ENCODE data around the gene FABP6. TPM values are rescaled to one million over a fixed set of nuclear protein-coding genes. Genes with fewer than 3 reads are reported as not detected.
A peak's percentile ranks its signal among the peaks of the same experiment; 100 is the strongest.

The FABP6 gene
- not detected for total RNA-seq

- Histone ChIP-seq H3K9me3 (no peaks in the 10 kb centered on the region), H3K4me3 (no peak within 1 kb of the TSS), H3K4me1 (no peaks in the 10 kb centered on the region), H3K27me3 (no peaks in the 10 kb centered on the region), H3K36me3 (no peaks in the 10 kb centered on the region), H3K27ac (no peak within 1 kb of the TSS)
- TF ChIP-seq POLR2AphosphoS5 (IDR thresholded peaks at IDR 0.05), result no peak
- TF ChIP-seq POLR2A (IDR thresholded peaks at IDR 0.05), result no peak
- no peak for TF ChIP-seq CTCF (IDR thresholded peaks at IDR 0.05)
- no peak for DNase-seq (ENCODE audit: low spot score in 2 of 2)
- intact Hi-C loops (cut with DNase I; ENCODE audit: low total_unique reads), result no loop called here
Measured at GRCh38 chr5:160229190-160229742, at the start of gene FABP6. Gene FABP6 (plus strand): TSS chr5:160229506. CDS start chr5:160229558, 52 bp downstream.

- Histone ChIP-seq H3K9me3 (no peaks in the 10 kb centered on the region), H3K27me3 (no peaks in the 10 kb centered on the region), H3K27ac (no peak overlapping the region), H3K36me3 (no peaks in the 10 kb centered on the region), H3K4me3 (no peak overlapping the region), H3K4me1 (no peaks in the 10 kb centered on the region)
- TF ChIP-seq CTCF (IDR thresholded peaks at IDR 0.05) (no peak), POLR2AphosphoS5 (IDR thresholded peaks at IDR 0.05) (no peak), POLR2A (IDR thresholded peaks at IDR 0.05) (no peak)
- intact Hi-C loops (cut with DNase I; ENCODE audit: low total_unique reads), result no loop called here
- DNase-seq (ENCODE audit: low spot score in 2 of 2), result no peak
Measured at GRCh38 chr5:160180931-160181330, 48.4 kb upstream of the FABP6 start.

- Histone ChIP-seq H3K4me1 (no peaks in the 10 kb centered on the region), H3K36me3 (no peaks in the 10 kb centered on the region), H3K4me3 (no peak overlapping the region), H3K27ac (no peak overlapping the region), H3K27me3 (no peaks in the 10 kb centered on the region), H3K9me3 (no peaks in the 10 kb centered on the region)
- DNase-seq (ENCODE audit: low spot score in 2 of 2), result no peak
- no peak for TF ChIP-seq POLR2A (IDR thresholded peaks at IDR 0.05)
- TF ChIP-seq CTCF (IDR thresholded peaks at IDR 0.05), result no peak
- no peak for TF ChIP-seq POLR2AphosphoS5 (IDR thresholded peaks at IDR 0.05)
- intact Hi-C loops (cut with DNase I; ENCODE audit: low total_unique reads), result no loop called here
Measured at GRCh38 chr5:160181965-160182622, 47.2 kb upstream of the FABP6 start.

- no peak for TF ChIP-seq CTCF (IDR thresholded peaks at IDR 0.05)
- TF ChIP-seq POLR2A (IDR thresholded peaks at IDR 0.05), result no peak
- TF ChIP-seq POLR2AphosphoS5 (IDR thresholded peaks at IDR 0.05), result no peak
- H3K27ac ChIP-seq, result no peak overlapping the region
- DNase-seq (ENCODE audit: low spot score in 2 of 2), result no peak
Measured at GRCh38 chr5:160183075-160183474, 46.2 kb upstream of the FABP6 start.

GRCh38 chr5:160185626-160186360 lies 43.5 kb upstream of the FABP6 start:
- Histone ChIP-seq H3K4me3 (no peak overlapping the region), H3K9me3 (no peaks in the 10 kb centered on the region), H3K36me3 (no peaks in the 10 kb centered on the region), H3K27ac (peak overlapping the region in 1 of 2 donors; percentile 12), H3K27me3 (no peaks in the 10 kb centered on the region), H3K4me1 (no peaks in the 10 kb centered on the region)
- TF ChIP-seq POLR2A (IDR thresholded peaks at IDR 0.05) (no peak), POLR2AphosphoS5 (IDR thresholded peaks at IDR 0.05) (no peak), CTCF (IDR thresholded peaks at IDR 0.05) (no peak)
- intact Hi-C loops (cut with DNase I; ENCODE audit: low total_unique reads), result no loop called here
- no peak for DNase-seq (ENCODE audit: low spot score in 2 of 2)

More at GRCh38 chr5:160183075-160183474, 46.2 kb upstream of the FABP6 start:
- H3K4me3 ChIP-seq, result no peak overlapping the region
- no peaks in the 10 kb centered on the region for H3K36me3 ChIP-seq
- intact Hi-C loops (cut with DNase I; ENCODE audit: low total_unique reads), result no loop called here
- H3K4me1 ChIP-seq, result no peaks in the 10 kb centered on the region
- H3K9me3 ChIP-seq, result no peaks in the 10 kb centered on the region
- no peaks in the 10 kb centered on the region for H3K27me3 ChIP-seq
